Posterior cingulate gyrus (tissue), 11 donors: ENCODE measurements around the gene CSNK2A1.

Experiments used
- DNase-seq, 10 donors: peaks; one replicate each; pipeline versions ENCODE4 v3.0.0 to v3.0.0-alpha.2; 2020 to 2021; ENCODE audit warnings: mixed read lengths in 3 of 10
- intact Hi-C: fragments of 100-400 bp; cut with DNase I; formaldehyde crosslinking; loops from one replicate; pipeline ENCODE4 v1.15.1; 2023

The CSNK2A1 gene

GRCh38 chr20:568097-568652 is 24.6 kb upstream of the CSNK2A1 start:
- DNase-seq, result peak in 1 of 10 donors; percentile 68
- intact Hi-C loops, result no loop called here

GRCh38 chr20:564192-564591 is 20.6 kb upstream of the CSNK2A1 start:
- intact Hi-C loops, result no loop called here
- DNase-seq, result no peak

DNA sequence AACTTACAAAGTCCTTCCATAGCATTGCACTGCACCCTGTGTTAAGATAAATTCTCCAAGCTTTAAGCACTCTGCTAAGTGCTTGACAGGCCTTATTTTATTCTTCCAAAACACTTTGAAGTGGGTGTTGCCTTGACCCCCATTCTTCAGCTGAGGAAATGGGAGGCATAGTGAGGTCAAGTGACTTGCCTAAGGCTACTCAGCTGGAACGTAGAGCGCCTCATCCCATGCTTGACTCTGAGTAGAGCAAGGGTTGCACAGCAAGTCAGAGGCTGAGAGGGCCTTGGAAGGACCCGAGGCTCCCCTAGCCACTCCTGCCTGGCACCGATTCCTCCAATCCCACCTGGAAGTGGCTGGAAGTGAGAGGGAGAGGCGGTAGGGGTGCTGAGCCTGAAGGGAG is 19.6 kb upstream of the CSNK2A1 start:
- DNase-seq, result no peak
- intact Hi-C loops, result loop anchor here (2.0 kb wide), 1 partner anchor 82 kb away; no protein-coding TSS in a partner anchor

DNA sequence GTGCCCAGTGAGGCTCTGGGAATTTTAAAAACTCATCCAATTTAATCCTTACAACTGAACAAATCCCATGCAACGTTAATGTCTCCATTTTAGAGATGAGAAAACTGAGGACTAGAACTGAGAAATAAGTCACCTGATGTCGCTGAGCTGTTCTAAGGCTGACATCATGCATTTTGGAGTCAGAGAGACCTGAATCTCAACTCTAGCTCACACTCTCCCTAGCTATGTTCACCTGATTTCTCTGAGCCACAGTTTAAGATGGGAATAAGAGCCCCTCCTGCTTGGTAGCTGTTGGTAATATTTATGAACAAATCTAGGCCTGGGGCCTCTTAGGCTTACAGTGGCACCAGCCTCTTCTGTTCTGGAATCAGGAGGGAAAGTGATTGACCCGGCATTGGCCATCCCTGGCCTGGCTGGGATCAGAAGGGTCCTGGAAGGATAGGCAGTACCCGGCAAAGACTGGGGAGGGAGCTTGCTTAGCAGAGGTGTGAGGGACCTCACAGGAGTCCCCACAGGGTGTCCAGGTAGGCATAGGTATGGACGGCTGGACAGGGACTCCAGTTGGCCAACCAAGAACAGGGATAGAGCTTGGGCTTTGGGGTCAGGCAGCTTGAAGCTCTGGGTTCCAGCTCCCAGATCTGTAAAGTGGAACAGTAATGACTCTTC is 18.8 kb upstream of the CSNK2A1 start:
- intact Hi-C loops, result loop anchor here (2.0 kb wide), 1 partner anchor 82 kb away; no protein-coding TSS in a partner anchor
- DNase-seq, result no peak

DNA sequence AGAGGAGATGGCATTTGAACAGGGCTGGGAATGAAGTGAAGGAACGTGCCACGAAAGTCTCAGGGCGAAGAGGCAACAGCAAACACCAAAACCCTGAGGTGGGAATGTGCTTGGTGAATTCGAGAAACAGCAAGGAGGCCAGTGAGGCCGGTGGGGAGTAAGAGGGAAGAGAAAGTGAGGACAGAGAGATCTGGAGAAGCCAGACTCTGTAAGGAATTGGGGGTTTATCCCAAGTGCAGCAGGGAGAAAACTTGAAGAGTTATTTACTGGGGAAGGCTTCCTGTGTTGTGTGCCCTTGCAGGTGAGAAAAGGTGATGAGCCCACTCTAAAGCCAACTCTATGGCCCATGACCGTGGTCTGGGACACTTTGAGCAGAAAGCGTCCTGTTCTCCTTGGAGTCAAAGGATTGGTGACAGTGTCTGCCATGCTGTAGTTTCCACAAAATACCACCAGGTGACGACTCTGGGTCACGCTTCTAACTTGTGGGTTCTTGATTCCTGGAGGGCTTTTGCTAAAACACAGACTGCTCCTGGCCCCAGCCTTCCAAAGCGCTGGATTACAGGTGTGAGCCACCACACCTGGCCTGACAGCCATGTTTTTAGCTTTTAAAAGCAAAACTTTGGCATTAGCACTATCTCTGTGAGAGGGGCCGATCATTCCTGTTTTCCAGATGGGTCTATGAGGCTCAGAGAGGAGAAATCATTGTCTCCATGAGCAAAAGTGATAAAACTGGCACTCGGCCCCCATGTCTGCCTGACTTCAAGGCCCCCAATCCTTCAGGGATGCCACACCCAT is 18.0 kb upstream of the CSNK2A1 start:
- intact Hi-C loops, result loop anchor here (2.0 kb wide), 2 partner anchors 83 to 177 kb away; no protein-coding TSS in a partner anchor
- peak in 8 of 10 donors; percentile 48 to 93 (median 71) for DNase-seq

GRCh38 chr20:560680-561079 is 17.1 kb upstream of the CSNK2A1 start:
- intact Hi-C loops, result loop anchor here (2.0 kb wide), 1 partner anchor 178 kb away; no protein-coding TSS in a partner anchor
- no peak for DNase-seq

DNA sequence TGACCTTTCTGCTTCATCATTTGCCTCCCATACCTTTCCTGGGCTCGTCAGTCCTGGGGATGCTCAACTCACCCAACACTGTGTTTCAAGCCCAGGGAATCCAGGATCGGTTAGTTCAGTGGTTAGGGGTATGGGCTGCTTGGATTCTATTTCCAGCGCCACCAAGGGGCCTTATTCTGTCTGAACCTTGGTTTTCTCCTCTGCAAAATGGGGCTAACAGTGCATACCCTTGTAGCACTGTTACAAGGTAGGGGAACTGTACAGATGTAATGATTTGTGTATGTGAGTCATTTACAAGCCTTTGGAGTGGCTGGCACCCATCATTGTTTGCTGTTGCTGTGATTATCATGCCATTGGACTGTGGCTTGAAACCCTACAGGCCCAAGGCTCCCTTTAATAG is 14.5 kb upstream of the CSNK2A1 start:
- intact Hi-C loops, result no loop called here
- DNase-seq, result no peak

GRCh38 chr20:556984-557383 is 13.4 kb upstream of the CSNK2A1 start:
- intact Hi-C loops, result no loop called here
- no peak for DNase-seq

DNA sequence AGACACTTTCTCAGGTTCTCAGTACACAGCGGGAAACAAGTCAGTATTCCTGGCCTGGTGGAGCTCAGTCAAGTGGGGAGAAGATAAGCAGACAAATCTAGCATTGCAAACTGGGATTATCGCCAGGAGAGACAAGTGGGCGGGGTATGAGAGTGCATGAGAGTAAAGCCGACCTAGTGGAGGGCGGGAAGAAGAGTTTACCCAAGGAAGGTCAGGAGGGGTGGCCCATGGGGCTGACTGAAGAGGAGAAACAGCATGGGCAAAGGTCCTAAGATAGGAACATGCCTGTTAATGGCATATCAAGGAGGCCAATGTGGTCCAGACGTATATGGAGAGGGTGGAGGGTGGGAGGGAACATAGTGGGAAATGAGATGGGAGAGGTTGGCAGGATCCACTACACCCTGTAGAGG is 12.4 kb upstream of the CSNK2A1 start:
- no peak for DNase-seq
- intact Hi-C loops, result no loop called here

GRCh38 chr20:550611-551010 is 7.0 kb upstream of the CSNK2A1 start:
- intact Hi-C loops, result no loop called here
- DNase-seq, result no peak

- intact Hi-C loops, result no loop called here
- no peak for DNase-seq
Measured at GRCh38 chr20:549722-550496, 6.3 kb upstream of the CSNK2A1 start.

- intact Hi-C loops, result no loop called here
- no peak for DNase-seq
Measured at GRCh38 chr20:548906-549305, 5.3 kb upstream of the CSNK2A1 start.

- no peak for DNase-seq
- intact Hi-C loops, result no loop called here
Measured at GRCh38 chr20:547394-547793, 3.8 kb upstream of the CSNK2A1 start.

GRCh38 chr20:546353-546752 is 2.8 kb upstream of the CSNK2A1 start:
- DNase-seq, result no peak
- intact Hi-C loops, result no loop called here

- intact Hi-C loops, result loop anchor here (5.0 kb wide), 1 partner anchor 137 kb away; the partner anchor contains the start of gene RBCK1
- no peak for DNase-seq
Measured at GRCh38 chr20:544153-544725, 649 bp upstream of the CSNK2A1 start.

DNA sequence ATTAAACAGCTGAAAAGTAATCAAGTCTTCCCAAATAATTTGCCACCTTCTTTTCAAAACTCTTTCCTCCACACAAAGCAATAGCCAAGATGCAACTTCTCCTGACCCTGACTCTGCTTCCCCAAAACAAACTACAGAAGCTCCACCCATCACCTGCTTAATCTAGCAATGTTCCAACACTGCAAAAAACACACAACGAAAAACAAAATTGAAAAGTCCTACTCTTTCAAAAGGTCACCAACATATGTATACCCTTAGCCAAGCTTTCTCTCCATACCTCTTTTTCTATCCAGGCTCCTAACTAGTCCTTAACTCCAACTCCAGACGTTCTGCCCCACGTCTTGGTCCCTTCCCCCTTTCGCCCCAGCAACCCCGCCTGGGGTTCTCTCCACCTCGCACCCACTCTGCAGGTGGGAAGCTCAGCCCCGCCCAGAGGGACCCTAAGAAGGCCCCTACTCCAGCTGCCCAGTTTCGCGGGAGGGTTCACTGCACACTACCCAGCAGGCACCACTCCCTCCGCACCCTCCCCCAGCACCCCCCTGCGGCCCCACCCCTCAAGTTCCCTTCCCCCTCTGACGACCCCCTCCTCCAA is 717 bp downstream of the CSNK2A1 start:
- peak in 2 of 10 donors; percentile 9 to 73 for DNase-seq
- intact Hi-C loops, result loop anchor here (1.0 to 5.0 kb wide), 2 partner anchors 81 to 136 kb away; partner anchors contain the start of genes RBCK1 and TBC1D20

DNA sequence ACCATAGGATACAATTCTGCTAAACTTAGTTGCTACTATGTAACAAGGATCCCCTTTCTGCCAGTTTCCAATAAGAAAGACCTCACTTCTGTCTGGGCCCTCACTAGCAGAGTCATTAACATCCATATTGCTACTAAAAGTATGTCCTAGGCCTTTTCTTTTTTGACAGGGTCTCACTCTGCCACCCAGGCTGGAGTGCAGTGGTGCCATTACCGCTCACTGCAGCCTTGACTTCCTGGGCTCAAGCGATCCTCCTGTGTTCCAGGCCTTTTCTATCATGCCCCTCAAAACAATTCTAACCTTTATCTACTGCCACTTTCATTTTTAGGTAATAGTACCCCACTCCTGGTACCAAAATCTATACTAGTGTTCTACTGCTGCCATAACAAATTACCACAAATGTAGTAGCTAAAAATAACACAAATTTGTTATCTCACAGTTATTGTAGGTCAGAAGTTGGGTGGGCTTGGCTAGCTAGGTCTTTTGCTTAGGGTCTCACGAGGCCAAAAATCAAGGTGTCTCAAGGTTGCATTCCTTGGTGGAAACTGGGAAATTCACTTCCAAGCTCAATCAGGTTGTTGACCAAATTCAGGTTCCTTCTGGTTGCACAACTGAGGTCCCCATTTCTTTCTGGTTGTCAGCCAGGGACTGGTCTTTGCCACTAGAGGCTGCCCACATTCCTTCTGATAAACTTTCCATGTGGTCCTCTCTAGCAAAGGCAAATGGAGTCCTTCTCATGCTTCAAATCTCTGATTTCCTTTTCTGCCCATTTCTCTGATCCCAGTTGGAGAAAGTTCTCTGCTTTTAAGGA is 3.0 kb downstream of the CSNK2A1 start:
- DNase-seq, result no peak

GRCh38 chr20:539848-540247 is 3.7 kb downstream of the CSNK2A1 start:
- intact Hi-C loops, result loop anchor here (5.0 kb wide), 1 partner anchor 133 kb away; the partner anchor contains the start of gene RBCK1
- DNase-seq, result no peak

More for the DNA sequence above, 3.0 kb downstream of the CSNK2A1 start:
- intact Hi-C loops, result loop anchor here (5.0 kb wide), 1 partner anchor 133 kb away; the partner anchor contains the start of gene RBCK1

- intact Hi-C loops, result no loop called here
- no peak for DNase-seq
Measured at GRCh38 chr20:539191-539590, 4.4 kb downstream of the CSNK2A1 start.
